Occipital lobe (tissue), 2 donors: ENCODE measurements around the gene PDCD11. TPM values are rescaled to one million over a fixed set of nuclear protein-coding genes. Genes with fewer than 3 reads are reported as not detected.
"Not testable (repeated sequence)": the region's sequence is repeated elsewhere in the genome, so short reads cannot be mapped to it uniquely, and the experiment has no call there.

ENCODE experiments used
- DNase-seq: peaks from one replicate; lab custom pipeline; 2025; lab: John Stamatoyannopoulos, UW
- total RNA-seq: library from RNA; depleted of rRNA; stranded (reverse); fragments of >200 nt; gene quantifications from one replicate; pipeline ENCODE4 v1.2.3, GENCODE V29; 2014

PDCD11 gene
- total RNA-seq, 1 donor from 2014 or later, result 24.3 TPM

- no peak for DNase-seq
These were observed 79.0 kb downstream of the PDCD11 start for GRCh38 chr10:103475437-103475836.

GRCh38 chr10:103476046-103476768, 79.8 kb downstream of the PDCD11 start:
- DNase-seq, result no peak

DNA sequence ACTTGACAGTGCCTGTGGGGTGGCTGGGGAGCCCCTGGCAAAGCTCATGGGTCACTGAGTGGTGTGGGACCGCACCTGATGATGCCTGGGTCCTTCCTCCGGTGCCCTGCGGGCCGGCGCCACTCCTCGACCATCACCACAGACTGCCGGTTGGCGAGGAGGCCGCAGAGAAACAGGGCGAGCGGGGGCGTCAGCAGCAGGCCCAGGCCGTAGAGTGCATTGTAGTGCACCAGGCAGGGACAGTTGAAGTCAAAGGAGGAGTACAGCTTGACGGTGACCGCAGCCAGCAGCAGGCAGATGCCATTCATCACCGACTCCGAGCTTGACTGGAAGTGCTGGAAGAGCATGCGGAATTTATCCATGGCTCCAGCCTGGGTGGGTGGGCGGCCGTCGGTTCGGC, 82.2 kb downstream of the PDCD11 start:
- DNase-seq, result no peak

DNA sequence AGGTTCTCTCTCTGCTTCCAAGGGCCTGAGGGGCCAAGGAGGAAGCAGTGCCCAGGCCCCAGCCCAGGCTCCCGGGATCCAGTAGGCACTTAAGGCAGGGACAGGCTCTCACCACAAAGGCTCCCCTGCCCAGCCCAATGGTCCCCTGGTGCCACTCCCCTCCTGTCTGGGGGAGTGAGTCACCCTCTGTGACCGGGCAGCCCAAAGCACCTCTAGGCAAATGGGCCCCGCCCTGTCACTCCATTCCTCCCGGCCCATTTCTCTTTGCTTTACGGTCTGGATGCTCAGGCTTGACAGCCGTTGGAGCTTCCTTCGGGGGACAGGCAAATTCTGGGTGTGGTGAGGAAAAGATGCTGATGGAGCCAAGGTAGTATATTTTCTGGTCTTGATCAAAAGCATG, 82.7 kb downstream of the PDCD11 start, which contains the start of gene CALHM3:
CALHM3 (minus strand) TSS at position 106 of the 400 bp plus-strand sequence. CDS start 208 bp downstream, outside the sequence.
- DNase-seq, result no peak

DNA sequence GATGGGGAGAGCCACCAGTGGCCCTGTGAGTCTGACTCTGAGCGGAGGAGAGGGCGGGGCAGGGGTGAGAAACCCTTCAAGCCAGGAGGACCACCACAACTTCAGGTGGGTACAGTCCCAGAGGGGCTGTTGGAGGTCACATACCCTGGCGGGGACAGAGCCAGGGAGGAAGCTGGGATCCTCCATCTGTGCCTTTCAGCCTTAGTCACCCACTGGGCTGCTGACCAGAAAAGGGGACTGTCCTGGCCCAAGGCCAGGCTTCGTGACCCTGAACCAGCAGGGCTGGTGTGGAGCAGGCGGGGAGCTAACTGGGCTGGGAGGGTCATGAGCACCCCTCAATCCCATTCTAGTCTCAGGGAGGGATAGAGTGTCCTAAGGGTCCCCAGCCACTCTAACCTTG, 84.1 kb downstream of the PDCD11 start:
- DNase-seq, result no peak

- DNase-seq, result no peak
These were observed 85.6 kb downstream of the PDCD11 start for GRCh38 chr10:103481974-103482531.

- DNase-seq, result not testable (repeated sequence)
These were observed 90.4 kb downstream of the PDCD11 start for GRCh38 chr10:103486635-103487409.

- no peak for DNase-seq
These were observed 90.9 kb downstream of the PDCD11 start for GRCh38 chr10:103487410-103487708.

DNA sequence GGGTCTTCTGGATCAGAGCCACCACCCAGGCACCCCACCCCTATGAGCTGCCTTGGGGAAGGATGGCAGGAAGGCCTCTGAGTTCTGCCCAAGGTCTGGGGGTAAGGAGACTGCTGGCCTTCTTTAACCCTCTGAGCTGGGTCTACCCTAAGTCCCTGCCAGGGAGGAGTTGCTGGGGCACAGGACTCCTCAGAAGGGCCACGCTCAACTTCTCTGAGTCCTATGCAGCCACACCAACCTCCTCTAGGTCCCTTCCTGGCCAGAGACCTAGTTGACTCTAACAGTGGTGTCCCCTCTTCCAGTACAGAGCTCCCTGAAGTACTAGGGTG, 94.5 kb downstream of the PDCD11 start:
- DNase-seq, result no peak

GRCh38 chr10:103491729-103492364, 95.4 kb downstream of the PDCD11 start:
- DNase-seq, result no peak

GRCh38 chr10:103492655-103493261, 96.3 kb downstream of the PDCD11 start:
- no peak for DNase-seq

- peak; percentile 69 for DNase-seq
These were observed 97.0 kb downstream of the PDCD11 start, which contains the start of gene NEURL1 for GRCh38 chr10:103493362-103493915. Gene NEURL1 (plus strand): TSS chr10:103493705. CDS start chr10:103494388, 683 bp downstream.

DNA sequence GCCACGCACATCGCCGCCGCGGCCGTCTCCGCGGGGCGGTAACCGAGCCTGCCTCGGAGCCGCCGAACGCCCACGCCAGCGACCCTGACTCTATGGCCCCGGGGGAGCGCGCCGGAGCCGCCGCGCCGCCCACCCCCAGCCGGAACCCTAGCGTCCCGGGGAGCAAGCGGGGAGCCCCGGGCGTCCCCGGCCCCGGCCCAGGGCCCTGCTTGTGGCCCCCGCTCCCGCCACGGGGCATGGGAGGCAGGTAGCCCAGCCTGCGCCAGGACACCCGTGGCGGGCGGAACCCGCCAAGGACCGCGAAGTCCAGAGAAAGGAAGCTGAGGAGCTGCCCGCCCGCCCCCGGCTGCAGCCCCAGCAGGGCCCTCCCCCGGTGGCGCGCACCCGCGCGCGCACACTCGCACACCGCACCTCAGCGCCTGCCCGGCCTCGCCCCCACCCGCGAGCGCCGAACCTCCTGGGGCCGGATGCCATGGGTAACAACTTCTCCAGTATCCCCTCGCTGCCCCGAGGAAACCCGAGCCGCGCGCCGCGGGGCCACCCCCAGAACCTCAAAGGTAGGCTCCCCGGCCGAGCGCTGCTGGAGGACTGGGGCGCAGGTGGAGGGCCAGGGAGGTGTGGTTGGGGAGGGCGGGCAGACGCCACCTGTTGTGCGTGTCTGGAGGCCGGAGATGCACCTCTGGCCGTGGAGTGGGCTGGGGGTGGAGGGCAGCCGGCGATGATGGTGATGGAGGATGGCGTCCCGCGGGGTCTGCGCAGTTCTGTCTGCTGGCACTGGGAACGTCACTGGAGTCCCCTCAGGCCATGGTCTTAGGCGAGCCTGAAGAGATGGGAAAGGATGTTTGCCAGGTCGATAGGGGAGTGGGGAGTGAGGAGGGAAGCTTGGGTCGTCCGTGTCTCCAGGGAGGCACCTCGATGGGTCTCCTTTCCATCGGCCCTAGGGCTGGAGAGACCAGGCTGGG, 97.8 kb downstream of the PDCD11 start:
- peak; percentile 33 for DNase-seq

- no peak for DNase-seq
These were observed 98.9 kb downstream of the PDCD11 start for GRCh38 chr10:103495321-103495720.

Other genes with a start within 250 kb of the PDCD11 start
- 96.7 TPM for gene NT5C2, start 203.4 kb upstream of the PDCD11 start, total RNA-seq
- 0.16 TPM for gene RPEL1, start 150.7 kb upstream of the PDCD11 start, total RNA-seq
- gene INA, start 119.5 kb upstream of the PDCD11 start, total RNA-seq, result 177 TPM
- gene PCGF6, start 45.5 kb upstream of the PDCD11 start, total RNA-seq, result 12.5 TPM
- 13.1 TPM for gene TAF5, start 28.6 kb upstream of the PDCD11 start, total RNA-seq
- 121 TPM for gene ATP5MK, start 151 bp upstream of the PDCD11 start, total RNA-seq
- gene CALHM2, start 55.7 kb downstream of the PDCD11 start, total RNA-seq, result 3.1 TPM
- gene CALHM1, start 62.3 kb downstream of the PDCD11 start, total RNA-seq, result not detected
- not detected for gene CALHM3, start 82.6 kb downstream of the PDCD11 start, total RNA-seq
- gene NEURL1, start 97.1 kb downstream of the PDCD11 start, total RNA-seq, result 25.1 TPM